HepG2 (cell line): ENCODE results near the gene ACOT8. TPM values are rescaled to one million over a fixed set of nuclear protein-coding genes. Genes with fewer than 3 reads are reported as not detected.

Experiments
- ATF3 ChIP-seq: sonication (generic); formaldehyde crosslinking; IDR thresholded peaks from 2 replicates; pipeline ENCODE4 v1.4.0; 2020; ENCODE audit warnings: missing genetic modification reagents
- ATRX ChIP-seq: sonication (generic); formaldehyde crosslinking; IDR thresholded peaks from 2 replicates; pipeline ENCODE4 v1.4.0; 2020; ENCODE audit warnings: missing genetic modification reagents, borderline replicate concordance
- CBFB ChIP-seq: sonication (generic); formaldehyde crosslinking; IDR thresholded peaks from 2 replicates; pipeline ENCODE4 v1.4.0; 2020; ENCODE audit warnings: missing genetic modification reagents
- CBX5 ChIP-seq: sonication (generic); formaldehyde crosslinking; IDR thresholded peaks from 2 replicates; pipeline ENCODE4 v1.4.0; 2020; ENCODE audit warnings: missing genetic modification reagents, borderline replicate concordance
- E2F5 ChIP-seq: sonication (generic); formaldehyde crosslinking; conservative IDR thresholded peaks from 2 replicates; pipeline ENCODE4 v1.4.0; 2020; ENCODE audit warnings: missing genetic modification reagents
- EP300 ChIP-seq, 3 experiments: sonication (generic) in 1 of 3; formaldehyde crosslinking in 1 of 3; IDR thresholded peaks; 2 replicates each; pipeline versions ENCODE4 v1.5.1 to v1.6.1; 2011 to 2020; ENCODE audit warnings: low read depth in 2 of 3, low read length in 2 of 3, borderline replicate concordance in 1 of 3, improper control_type of control experiment in 1 of 3, mild to moderate bottlenecking in 1 of 3, missing genetic modification reagents in 1 of 3, moderate library complexity in 1 of 3
- JUND ChIP-seq: sonication (generic); formaldehyde crosslinking; IDR thresholded peaks from 2 replicates; pipeline ENCODE4 v1.8.0; 2022; ENCODE audit warnings: mild to moderate bottlenecking, missing genetic modification reagents
- KLF16 ChIP-seq, 2 experiments: sonication (generic) in 1 of 2; formaldehyde crosslinking in 1 of 2; IDR thresholded peaks; 2 replicates each; pipeline versions ENCODE4 v1.6.1 to v1.8.0; 2016 to 2023; ENCODE audit warnings: missing genetic modification reagents in 2 of 2, missing compliant biosample characterization in 1 of 2
- KLF6 ChIP-seq: IDR thresholded peaks from 2 replicates; pipeline ENCODE4 v1.8.0; 2016; ENCODE audit warnings: missing biosample characterization, missing genetic modification reagents
- PHF8 ChIP-seq: sonication (generic); formaldehyde crosslinking; IDR thresholded peaks from 2 replicates; pipeline ENCODE4 v1.5.0; 2020; ENCODE audit warnings: missing genetic modification reagents
- TAF1 ChIP-seq: sonication (generic); formaldehyde crosslinking; IDR thresholded peaks from 2 replicates; pipeline ENCODE4 v1.4.0; 2020; ENCODE audit warnings: missing genetic modification reagents
- THAP11 ChIP-seq: IDR thresholded peaks from 2 replicates; pipeline ENCODE4 v1.6.1; 2016; ENCODE audit warnings: missing biosample characterization, missing genetic modification reagents
- TSC22D2 ChIP-seq: sonication (generic); formaldehyde crosslinking; IDR thresholded peaks from 2 replicates; pipeline ENCODE4 v1.5.1; 2020; ENCODE audit warnings: missing genetic modification reagents, mild to moderate bottlenecking, borderline replicate concordance
- ZBTB49 ChIP-seq: sonication (generic); formaldehyde crosslinking; IDR thresholded peaks from 2 replicates; pipeline ENCODE4 v1.4.0; 2020; ENCODE audit warnings: missing genetic modification reagents, borderline replicate concordance
- ZFP91 ChIP-seq: sonication (generic); formaldehyde crosslinking; IDR thresholded peaks from 2 replicates; pipeline ENCODE4 v1.9.0; 2022; ENCODE audit warnings: missing genetic modification reagents, mild to moderate bottlenecking, borderline replicate concordance
- ZFY ChIP-seq: sonication (generic); formaldehyde crosslinking; IDR thresholded peaks from 2 replicates; pipeline ENCODE4 v1.4.0; 2020; ENCODE audit warnings: missing genetic modification reagents
- ZKSCAN5 ChIP-seq: sonication (generic); formaldehyde crosslinking; IDR thresholded peaks from 2 replicates; pipeline ENCODE4 v1.5.1; 2020; ENCODE audit warnings: mild to moderate bottlenecking, missing genetic modification reagents
- ZNF619 ChIP-seq: sonication (generic); formaldehyde crosslinking; IDR thresholded peaks from 2 replicates; pipeline ENCODE4 v1.4.0; 2020; ENCODE audit warnings: mild to moderate bottlenecking, missing genetic modification reagents
- ZNF766 ChIP-seq: sonication (generic); formaldehyde crosslinking; IDR thresholded peaks from 2 replicates; pipeline ENCODE4 v1.5.0; 2020; ENCODE audit warnings: missing genetic modification reagents, borderline replicate concordance
- ZSCAN9 ChIP-seq: IDR thresholded peaks from 2 replicates; pipeline ENCODE4 v1.6.1; 2016; ENCODE audit warnings: borderline replicate concordance
- polyA plus RNA-seq, 8 experiments: library from polyadenylated mRNA; depleted of rRNA in 3 of 8; stranded (reverse) in 7 of 8; unstranded in 1 of 8; fragments of >200 nt; fragmentation: Illumina TruSeq in 4 of 8; extraction: Trizol in 4 of 8; gene quantifications; 2 replicates each; pipeline versions ENCODE4 v1.2.1 to v1.2.3, GENCODE V29; 2011 to 2016; ENCODE audit warnings: low read depth in 4 of 8, missing spikeins in 1 of 8, mixed read lengths in 1 of 8; ENCODE audit not compliant: insufficient read depth in 1 of 8
- total RNA-seq, 5 experiments: library from RNA; depleted of rRNA; stranded (reverse); fragments of >200 nt; fragmentation: Illumina TruSeq; extraction: Trizol; gene quantifications; 2 replicates each; pipeline ENCODE4 v1.2.3, GENCODE V29; 2016; ENCODE audit warnings: low read depth in 1 of 5
- TF ChIP-seq, protein P1 (sequence below), 2 experiments: sonication (generic) in 1 of 2; formaldehyde crosslinking in 1 of 2; IDR thresholded peaks; 2 replicates each; pipeline versions ENCODE4 v1.5.1 to v1.6.1; 2011 to 2020; ENCODE audit warnings: borderline replicate concordance in 1 of 2, low read depth in 1 of 2, low read length in 1 of 2, mild to moderate bottlenecking in 1 of 2, missing genetic modification reagents in 1 of 2, moderate library complexity in 1 of 2

The ACOT8 gene
- total and polyA plus RNA-seq, 2 of the 13 experiments (the other 11 are each of a cell fraction or from before 2014, with no cell fraction given): 31.4 to 45.5 TPM

GRCh38 chr20:45826381-45827019 is 30.7 kb downstream of the ACOT8 start (continued):
- TF ChIP-seq ZNF619 (CRISPR knock-in tag): no peak
- TF ChIP-seq ZFY (CRISPR knock-in tag): peak; percentile 49
- TF ChIP-seq ZSCAN9: 0 out of 2 replicates have a peak, but pooled peaks have one; percentile 21
- 0 out of 2 replicates have a peak, but pooled peaks have one; percentile 39 for TF ChIP-seq TSC22D2 (CRISPR knock-in tag)
- peak; percentile 18; the same call in 1 of the 2 replicates for TF ChIP-seq THAP11 (CRISPR knock-in tag)
- 0 out of 2 replicates have a peak, but pooled peaks have one; percentile 55 for TF ChIP-seq KLF6 (CRISPR knock-in tag)
- 0 out of 2 replicates have a peak, but pooled peaks have one; percentile 36 for TF ChIP-seq PHF8
- peak in 1 of 2 experiments; percentile 63; a peak in 1 of 4 replicates for TF ChIP-seq KLF16 (CRISPR knock-in tag; IDR thresholded peaks at IDR 0.05)
- no peak for TF ChIP-seq E2F5 (CRISPR knock-in tag)
- TF ChIP-seq ZFP91 (CRISPR knock-in tag): 0 out of 2 replicates have a peak, but pooled peaks have one; percentile 15
- TF ChIP-seq ATF3 (CRISPR knock-in tag): peak; percentile 18; the same call in 1 of the 2 replicates
- no peak for TF ChIP-seq EP300 (IDR thresholded peaks at IDR 0.05; ENCODE audit: low read depth in 2 of 2, low read length in 2 of 2)
- 0 out of 2 replicates have a peak, but pooled peaks have one; percentile 46 for TF ChIP-seq EP300 (CRISPR knock-in tag; IDR thresholded peaks at IDR 0.05; ENCODE audit: borderline replicate concordance)
- TF ChIP-seq ATRX (CRISPR knock-in tag): no peak
- TF ChIP-seq, protein P1, sequence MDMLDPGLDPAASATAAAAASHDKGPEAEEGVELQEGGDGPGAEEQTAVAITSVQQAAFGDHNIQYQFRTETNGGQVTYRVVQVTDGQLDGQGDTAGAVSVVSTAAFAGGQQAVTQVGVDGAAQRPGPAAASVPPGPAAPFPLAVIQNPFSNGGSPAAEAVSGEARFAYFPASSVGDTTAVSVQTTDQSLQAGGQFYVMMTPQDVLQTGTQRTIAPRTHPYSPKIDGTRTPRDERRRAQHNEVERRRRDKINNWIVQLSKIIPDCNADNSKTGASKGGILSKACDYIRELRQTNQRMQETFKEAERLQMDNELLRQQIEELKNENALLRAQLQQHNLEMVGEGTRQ (IDR thresholded peaks at IDR 0.05; ENCODE audit: low read depth, low read length): no peak
- TF ChIP-seq, protein P1 (CRISPR knock-in tag; IDR thresholded peaks at IDR 0.05; ENCODE audit: borderline replicate concordance): no peak
- TF ChIP-seq CBFB (CRISPR knock-in tag): 0 out of 2 replicates have a peak, but pooled peaks have one; percentile 19
- TF ChIP-seq TAF1 (CRISPR knock-in tag): peak; percentile 18; the same call in 1 of the 2 replicates
- 0 out of 2 replicates have a peak, but pooled peaks have one; percentile 31 for TF ChIP-seq CBX5 (CRISPR knock-in tag)
- no peak for TF ChIP-seq ZKSCAN5 (CRISPR knock-in tag)
- TF ChIP-seq JUND: no peak
- 0 out of 2 replicates have a peak, but pooled peaks have one; percentile 20 for TF ChIP-seq ZBTB49 (CRISPR knock-in tag)
- peak; percentile 37; the same call in 1 of the 2 replicates for TF ChIP-seq ZNF766 (CRISPR knock-in tag)
